ENCODE data around the gene PUSL1. TPM values are rescaled to one million over a fixed set of nuclear protein-coding genes. Genes with fewer than 3 reads are reported as not detected.
A peak's percentile ranks its signal among the peaks of the same experiment; 100 is the strongest.

Gene PUSL1
- total and polyA plus RNA-seq, 11 donors, result 6.8 to 17.7 (median 10.3) TPM

DNA sequence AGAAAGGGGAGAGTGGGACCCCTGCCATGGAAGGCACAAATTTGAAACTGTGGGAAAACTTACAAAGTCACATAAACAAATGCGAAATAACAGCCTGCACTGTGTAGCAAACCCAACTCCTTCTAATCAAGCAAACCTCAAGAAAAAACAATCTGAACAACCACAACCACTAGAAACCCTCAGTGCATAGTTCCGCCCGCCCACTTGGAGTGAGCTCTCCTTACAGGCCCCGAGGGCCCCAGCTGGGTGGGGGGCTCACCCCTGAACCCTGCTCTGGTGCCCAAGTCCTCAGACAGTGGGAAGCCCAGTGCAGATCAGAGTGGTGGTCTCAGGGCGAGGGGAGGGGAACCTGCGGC lies 50.9 kb downstream of the PUSL1 start:
- peak overlapping the region in 6 of 12 donors; percentile 54 to 81 (median 62) for H3K4me3 ChIP-seq
- H3K27me3 ChIP-seq, result peaks cover 3 to 39% (median 14%) of the 10 kb centered on the region in 9 donors
- peaks cover 0 to 43% (median 18%) of the 10 kb centered on the region in 12 donors for H3K4me1 ChIP-seq
- no peak for TF ChIP-seq POLR2A (IDR thresholded peaks at IDR 0.05)
- TF ChIP-seq, protein P1, sequence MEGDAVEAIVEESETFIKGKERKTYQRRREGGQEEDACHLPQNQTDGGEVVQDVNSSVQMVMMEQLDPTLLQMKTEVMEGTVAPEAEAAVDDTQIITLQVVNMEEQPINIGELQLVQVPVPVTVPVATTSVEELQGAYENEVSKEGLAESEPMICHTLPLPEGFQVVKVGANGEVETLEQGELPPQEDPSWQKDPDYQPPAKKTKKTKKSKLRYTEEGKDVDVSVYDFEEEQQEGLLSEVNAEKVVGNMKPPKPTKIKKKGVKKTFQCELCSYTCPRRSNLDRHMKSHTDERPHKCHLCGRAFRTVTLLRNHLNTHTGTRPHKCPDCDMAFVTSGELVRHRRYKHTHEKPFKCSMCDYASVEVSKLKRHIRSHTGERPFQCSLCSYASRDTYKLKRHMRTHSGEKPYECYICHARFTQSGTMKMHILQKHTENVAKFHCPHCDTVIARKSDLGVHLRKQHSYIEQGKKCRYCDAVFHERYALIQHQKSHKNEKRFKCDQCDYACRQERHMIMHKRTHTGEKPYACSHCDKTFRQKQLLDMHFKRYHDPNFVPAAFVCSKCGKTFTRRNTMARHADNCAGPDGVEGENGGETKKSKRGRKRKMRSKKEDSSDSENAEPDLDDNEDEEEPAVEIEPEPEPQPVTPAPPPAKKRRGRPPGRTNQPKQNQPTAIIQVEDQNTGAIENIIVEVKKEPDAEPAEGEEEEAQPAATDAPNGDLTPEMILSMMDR (IDR thresholded peaks at IDR 0.05), result no peak
- WGBS, 4 donors, result 75 to 92% (median 77%) methylated on average over 5 to 6 of the region's 6 CpGs
- H3K36me3 ChIP-seq, result peaks cover 0 to 6% (median 0%) of the 10 kb centered on the region in 9 donors
- intact Hi-C loops (cut with DNase I), result no loop called here
- peak overlapping the region; percentile 53 to 91 (median 80) for H3K27ac ChIP-seq
- no peaks in the 10 kb centered on the region for H3K9me3 ChIP-seq
- peak in 3 of 4 donors; percentile 17 to 49 (median 21) for ATAC-seq
- peak in 4 of 5 donors; percentile 21 to 53 (median 32) for DNase-seq

DNA sequence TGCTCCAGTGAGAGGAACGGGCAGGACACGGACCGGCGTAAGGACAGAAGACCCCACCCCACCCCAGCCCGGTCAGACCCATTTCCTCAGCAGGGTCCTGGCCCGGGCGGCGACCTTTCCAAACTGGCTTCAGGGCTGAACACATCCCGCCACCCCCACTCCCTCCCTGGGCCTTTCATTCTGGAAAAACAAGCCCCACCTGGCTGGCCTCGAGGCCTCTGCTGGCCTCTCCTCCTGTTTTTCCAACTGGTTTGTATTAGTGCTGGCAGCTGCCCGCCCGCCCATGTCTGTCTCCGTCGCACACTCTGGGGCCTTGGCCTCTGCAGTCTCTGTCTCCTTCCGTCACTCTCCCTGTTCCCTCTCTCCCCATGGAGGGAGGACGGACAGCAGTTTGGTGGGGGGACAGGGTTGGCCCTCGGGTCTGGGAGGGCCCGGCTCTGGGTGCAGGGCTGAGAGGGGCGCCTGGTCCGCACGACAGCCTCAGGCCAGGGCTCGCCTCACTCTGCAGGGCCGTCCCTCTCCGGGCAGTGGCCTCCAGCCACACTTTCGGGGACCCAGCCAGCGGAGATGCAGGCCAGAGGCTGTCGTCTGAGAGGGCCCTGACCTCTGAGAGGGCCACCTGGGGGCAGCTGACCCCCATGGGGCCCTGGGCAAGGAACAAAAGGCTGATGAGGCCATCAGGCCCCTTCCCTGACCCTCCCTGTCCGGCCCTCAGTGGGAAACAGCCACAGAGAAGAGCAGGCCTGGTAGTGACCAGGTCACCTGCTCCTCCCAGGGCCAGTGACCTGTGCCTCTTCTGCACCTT lies 51.5 kb downstream of the PUSL1 start:
- Histone ChIP-seq H3K9me3 (no peaks in the 10 kb centered on the region), H3K36me3 (no peaks in the 10 kb centered on the region), H3K4me3 (peak overlapping the region in 5 of 12 donors; percentile 34 to 81 (median 66)), H3K4me1 (peaks cover 0 to 39% (median 12%) of the 10 kb centered on the region in 12 donors), H3K27ac (peak overlapping the region; percentile 53 to 91 (median 82)), H3K27me3 (peaks cover 0 to 33% (median 8%) of the 10 kb centered on the region in 9 donors)
- peak; percentile 35 to 62 (median 50) for ATAC-seq
- WGBS, 4 donors, result 66 to 71% (median 68%) methylated on average over 27 to 28 of the region's 28 CpGs
- intact Hi-C loops (cut with DNase I), result loop anchor here in 1 of 10 donors (10.0 kb wide), 1 partner anchor 325 kb away; no protein-coding TSS in a partner anchor
- DNase-seq, result peak; percentile 67 to 79 (median 75)
- no peak for TF ChIP-seq POLR2A (IDR thresholded peaks at IDR 0.05)
- TF ChIP-seq, protein P1 (IDR thresholded peaks at IDR 0.05), result no peak

DNA sequence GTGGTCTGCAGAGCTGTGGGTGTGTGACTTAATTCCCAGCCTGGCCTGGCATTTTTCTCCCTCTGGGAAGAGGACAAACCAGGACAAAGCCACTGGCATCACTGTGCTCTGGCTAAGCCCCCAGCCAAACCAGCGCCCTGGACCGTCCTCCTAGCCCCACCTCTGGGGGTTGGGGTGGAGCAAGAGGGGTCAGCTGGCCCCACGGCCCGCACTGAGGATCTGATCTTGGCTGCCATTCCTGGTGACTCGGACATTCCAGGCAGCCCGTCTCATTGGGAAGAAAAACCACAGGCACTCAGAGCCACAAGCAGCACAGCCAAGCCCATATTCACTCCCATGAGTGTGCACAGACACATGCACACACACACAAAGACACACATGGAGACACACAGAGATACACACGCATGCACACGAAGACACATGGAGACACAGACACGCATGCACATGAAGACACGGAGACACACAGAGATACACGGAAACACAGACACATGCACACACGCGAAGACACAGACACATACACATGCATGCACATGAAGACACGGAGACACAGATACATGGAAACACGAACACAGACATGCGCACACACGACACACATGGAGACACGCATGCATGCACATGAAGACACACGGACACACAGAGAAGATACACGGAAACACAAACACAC lies 52.2 kb downstream of the PUSL1 start:
- Histone ChIP-seq H3K4me3 (no peak overlapping the region), H3K9me3 (no peaks in the 10 kb centered on the region), H3K4me1 (peaks cover 0 to 33% (median 7%) of the 10 kb centered on the region in 12 donors), H3K27ac (peak overlapping the region; percentile 53 to 91 (median 82)), H3K36me3 (no peaks in the 10 kb centered on the region), H3K27me3 (peaks cover 0 to 26% (median 4%) of the 10 kb centered on the region in 9 donors)
- WGBS, 4 donors, result 69 to 75% (median 73%) methylated on average over 17 to 20 of the region's 20 CpGs
- peak; percentile 72 to 87 (median 80) for DNase-seq
- TF ChIP-seq, protein P1 (IDR thresholded peaks at IDR 0.05), result no peak
- peak in 1 of 2 donors; percentile 11 for TF ChIP-seq POLR2A (IDR thresholded peaks at IDR 0.05)
- ATAC-seq, result peak; percentile 30 to 69 (median 60)
- intact Hi-C loops (cut with DNase I), result loop anchor here in 1 of 10 donors (10.0 kb wide), 1 partner anchor 326 kb away; no protein-coding TSS in a partner anchor

Small RNA genes within 50 kb of the gene (microRNA-seq; reads per million reads assigned to microRNA genes)
- gene MIR6726, result 1.0 to 11.0 (median 4.2) reads per million in 4 donors
- gene MIR6727, result 0 to 0.13 (median 0) reads per million in 4 donors
- gene MIR6808, result 0 to 0.62 (median 0.10) reads per million in 4 donors

Other genes with a start within 250 kb of the PUSL1 start
- not detected for gene RNF223, start 234.3 kb upstream of the PUSL1 start, total RNA-seq
- not detected for gene RNF223, start 234.3 kb upstream of the PUSL1 start, polyA plus RNA-seq
- gene C1orf159, start 192.5 kb upstream of the PUSL1 start, total RNA-seq, result 1 to 10 TPM; 3.7 to 6.6 (median 4.2) TPM
- 1 to 10 TPM; 7.1 to 7.2 TPM for gene C1orf159, start 192.5 kb upstream of the PUSL1 start, polyA plus RNA-seq
- gene TTLL10, start 134.7 kb upstream of the PUSL1 start, total RNA-seq, result under 1 TPM in 5 of 9 donors, not detected in 4; 0.14 to 0.53 (median 0.27) TPM
- gene TTLL10, start 134.7 kb upstream of the PUSL1 start, polyA plus RNA-seq, result under 1 TPM; 0.03 to 0.19 TPM
- gene TNFRSF18, start 102.0 kb upstream of the PUSL1 start, total RNA-seq, result under 1 TPM in 2 of 9 donors, not detected in 7; 0.77 to 0.93 TPM
- under 1 TPM in 1 of 2 donors, not detected in 1; 0.24 TPM for gene TNFRSF18, start 102.0 kb upstream of the PUSL1 start, polyA plus RNA-seq
- gene TNFRSF4, start 94.4 kb upstream of the PUSL1 start, total RNA-seq, result 10 to 100 TPM in 1 of 9 donors, 1 to 10 TPM in 8; 1.1 to 23.8 (median 2.7) TPM
- gene TNFRSF4, start 94.4 kb upstream of the PUSL1 start, polyA plus RNA-seq, result 1 to 10 TPM; 3.2 to 4.0 TPM
- gene SDF4, start 76.6 kb upstream of the PUSL1 start, total RNA-seq, result 100 to 1,000 TPM; 102 to 167 (median 120) TPM
- gene SDF4, start 76.6 kb upstream of the PUSL1 start, polyA plus RNA-seq, result 100 to 1,000 TPM; 102 to 212 TPM
- 10 to 100 TPM in 7 of 9 donors, 1 to 10 TPM in 2; 8.1 to 21.4 (median 11.2) TPM for gene B3GALT6, start 76.4 kb upstream of the PUSL1 start, total RNA-seq
- gene B3GALT6, start 76.4 kb upstream of the PUSL1 start, polyA plus RNA-seq, result 10 to 100 TPM in 1 of 2 donors, 1 to 10 TPM in 1; 6.7 to 15.7 TPM
- gene C1QTNF12, start 61.9 kb upstream of the PUSL1 start, total RNA-seq, result 1 to 10 TPM in 2 of 9 donors, under 1 TPM in 5, not detected in 2; 0.72 to 3.5 (median 0.85) TPM
- gene C1QTNF12, start 61.9 kb upstream of the PUSL1 start, polyA plus RNA-seq, result under 1 TPM; 0.84 to 0.93 TPM
- gene UBE2J2, start 34.7 kb upstream of the PUSL1 start, total RNA-seq, result 10 to 100 TPM; 23.3 to 43.9 (median 33.2) TPM
- 10 to 100 TPM; 38.7 to 53.6 TPM for gene UBE2J2, start 34.7 kb upstream of the PUSL1 start, polyA plus RNA-seq
- 10 to 100 TPM in 1 of 9 donors, 1 to 10 TPM in 5, under 1 TPM in 3; 0.81 to 12.2 (median 3.7) TPM for gene SCNN1D, start 28.2 kb upstream of the PUSL1 start, total RNA-seq
- gene SCNN1D, start 28.2 kb upstream of the PUSL1 start, polyA plus RNA-seq, result 1 to 10 TPM in 1 of 2 donors, under 1 TPM in 1; 0.47 to 6.2 TPM
- gene ACAP3, start 667 bp upstream of the PUSL1 start, total RNA-seq, result 10 to 100 TPM; 28.7 to 56.3 (median 34.1) TPM
- 10 to 100 TPM; 20.1 to 59.5 TPM for gene ACAP3, start 667 bp upstream of the PUSL1 start, polyA plus RNA-seq
- 10 to 100 TPM; 46.8 to 91.3 (median 67.6) TPM for gene INTS11, start 16.1 kb downstream of the PUSL1 start, total RNA-seq
- 100 to 1,000 TPM in 1 of 2 donors, 10 to 100 TPM in 1; 81.7 to 117 TPM for gene INTS11, start 16.1 kb downstream of the PUSL1 start, polyA plus RNA-seq
- gene CPTP, start 16.2 kb downstream of the PUSL1 start, total RNA-seq, result 100 to 1,000 TPM in 2 of 9 donors, 10 to 100 TPM in 7; 50.7 to 220 (median 72.4) TPM
- 100 to 1,000 TPM in 1 of 2 donors, 10 to 100 TPM in 1; 57.6 to 226 TPM for gene CPTP, start 16.2 kb downstream of the PUSL1 start, polyA plus RNA-seq
- gene TAS1R3, start 22.7 kb downstream of the PUSL1 start, total RNA-seq, result under 1 TPM; 0.21 to 0.80 (median 0.38) TPM
- 1 to 10 TPM in 1 of 2 donors, under 1 TPM in 1; 0.24 to 1.3 TPM for gene TAS1R3, start 22.7 kb downstream of the PUSL1 start, polyA plus RNA-seq
- gene DVL1, start 40.8 kb downstream of the PUSL1 start, total RNA-seq, result 100 to 1,000 TPM in 3 of 9 donors, 10 to 100 TPM in 6; 75.3 to 177 (median 85.3) TPM
- gene DVL1, start 40.8 kb downstream of the PUSL1 start, polyA plus RNA-seq, result 100 to 1,000 TPM; 110 to 129 TPM
- 10 to 100 TPM; 10.5 to 49.3 (median 20.0) TPM for gene MXRA8, start 50.0 kb downstream of the PUSL1 start, total RNA-seq
- gene MXRA8, start 50.0 kb downstream of the PUSL1 start, polyA plus RNA-seq, result 10 to 100 TPM; 17.7 to 19.5 TPM
- 100 to 1,000 TPM; 157 to 273 (median 188) TPM for gene AURKAIP1, start 66.6 kb downstream of the PUSL1 start, total RNA-seq
- gene AURKAIP1, start 66.6 kb downstream of the PUSL1 start, polyA plus RNA-seq, result 100 to 1,000 TPM; 268 to 465 TPM
- gene CCNL2, start 90.7 kb downstream of the PUSL1 start, total RNA-seq, result 10 to 100 TPM; 35.4 to 66.5 (median 50.7) TPM
- 10 to 100 TPM; 42.3 to 87.8 TPM for gene CCNL2, start 90.7 kb downstream of the PUSL1 start, polyA plus RNA-seq
- gene MRPL20, start 98.7 kb downstream of the PUSL1 start, total RNA-seq, result 100 to 1,000 TPM; 112 to 208 (median 128) TPM
- gene MRPL20, start 98.7 kb downstream of the PUSL1 start, polyA plus RNA-seq, result 100 to 1,000 TPM; 147 to 238 TPM
- 1 to 10 TPM in 8 of 9 donors, under 1 TPM in 1; 0.58 to 4.0 (median 1.3) TPM for gene ANKRD65, start 112.7 kb downstream of the PUSL1 start, total RNA-seq
- 1 to 10 TPM in 1 of 2 donors, under 1 TPM in 1; 0.86 to 1.5 TPM for gene ANKRD65, start 112.7 kb downstream of the PUSL1 start, polyA plus RNA-seq
- gene VWA1, start 127.1 kb downstream of the PUSL1 start, total RNA-seq, result 10 to 100 TPM; 11.0 to 49.5 (median 18.8) TPM
- 10 to 100 TPM in 1 of 2 donors, 1 to 10 TPM in 1; 7.0 to 13.2 TPM for gene VWA1, start 127.1 kb downstream of the PUSL1 start, polyA plus RNA-seq
- 1 to 10 TPM in 3 of 9 donors, under 1 TPM in 4, not detected in 2; 0.12 to 3.4 (median 0.60) TPM for gene ATAD3C, start 141.1 kb downstream of the PUSL1 start, total RNA-seq
- under 1 TPM; 0.49 to 0.53 TPM for gene ATAD3C, start 141.1 kb downstream of the PUSL1 start, polyA plus RNA-seq
- gene ATAD3B, start 163.2 kb downstream of the PUSL1 start, total RNA-seq, result 10 to 100 TPM in 2 of 9 donors, 1 to 10 TPM in 7; 2.2 to 12.1 (median 5.8) TPM
- gene ATAD3B, start 163.2 kb downstream of the PUSL1 start, polyA plus RNA-seq, result 10 to 100 TPM; 11.0 to 15.6 TPM
- 10 to 100 TPM; 11.3 to 25.3 (median 18.1) TPM for gene ATAD3A, start 203.6 kb downstream of the PUSL1 start, total RNA-seq
- gene ATAD3A, start 203.6 kb downstream of the PUSL1 start, polyA plus RNA-seq, result 10 to 100 TPM; 21.5 to 49.5 TPM
- gene TMEM240, start 232.0 kb downstream of the PUSL1 start, total RNA-seq, result 1 to 10 TPM in 8 of 9 donors, not detected in 1; 2.6 to 5.6 (median 4.2) TPM
- 10 to 100 TPM in 1 of 2 donors, 1 to 10 TPM in 1; 1.5 to 12.4 TPM for gene TMEM240, start 232.0 kb downstream of the PUSL1 start, polyA plus RNA-seq